ENCODE results near the gene UBE2E1.

The UBE2E1 gene

GRCh38 chr3:23798876-23799275 lies 6.9 kb upstream of the UBE2E1 start:
- Histone ChIP-seq H3K9ac (ENCODE audit: low read length) (no peak overlapping the region), H3K4me3 (ENCODE audit: low read length) (no peak overlapping the region), H3K27ac (ENCODE audit: low read depth, low read length) (no peak overlapping the region), H3K27me3 (ENCODE audit: control insufficient read depth, insufficient read depth, low read length) (no peaks in the 10 kb centered on the region), H3K36me3 (ENCODE audit: control insufficient read depth, insufficient read depth, low read length) (no peaks in the 10 kb centered on the region), H3K4me1 (ENCODE audit: control insufficient read depth, insufficient read depth, low read length) (no peaks in the 10 kb centered on the region)

GRCh38 chr3:23800731-23801130 lies 5.0 kb upstream of the UBE2E1 start:
- Histone ChIP-seq H3K4me1 (ENCODE audit: control insufficient read depth, insufficient read depth, low read length) (no peaks in the 10 kb centered on the region), H3K4me3 (ENCODE audit: low read length) (no peak overlapping the region), H3K27ac (ENCODE audit: low read depth, low read length) (no peak overlapping the region), H3K9ac (ENCODE audit: low read length) (no peak overlapping the region), H3K27me3 (ENCODE audit: control insufficient read depth, insufficient read depth, low read length) (no peaks in the 10 kb centered on the region), H3K36me3 (ENCODE audit: control insufficient read depth, insufficient read depth, low read length) (no peaks in the 10 kb centered on the region)

DNA sequence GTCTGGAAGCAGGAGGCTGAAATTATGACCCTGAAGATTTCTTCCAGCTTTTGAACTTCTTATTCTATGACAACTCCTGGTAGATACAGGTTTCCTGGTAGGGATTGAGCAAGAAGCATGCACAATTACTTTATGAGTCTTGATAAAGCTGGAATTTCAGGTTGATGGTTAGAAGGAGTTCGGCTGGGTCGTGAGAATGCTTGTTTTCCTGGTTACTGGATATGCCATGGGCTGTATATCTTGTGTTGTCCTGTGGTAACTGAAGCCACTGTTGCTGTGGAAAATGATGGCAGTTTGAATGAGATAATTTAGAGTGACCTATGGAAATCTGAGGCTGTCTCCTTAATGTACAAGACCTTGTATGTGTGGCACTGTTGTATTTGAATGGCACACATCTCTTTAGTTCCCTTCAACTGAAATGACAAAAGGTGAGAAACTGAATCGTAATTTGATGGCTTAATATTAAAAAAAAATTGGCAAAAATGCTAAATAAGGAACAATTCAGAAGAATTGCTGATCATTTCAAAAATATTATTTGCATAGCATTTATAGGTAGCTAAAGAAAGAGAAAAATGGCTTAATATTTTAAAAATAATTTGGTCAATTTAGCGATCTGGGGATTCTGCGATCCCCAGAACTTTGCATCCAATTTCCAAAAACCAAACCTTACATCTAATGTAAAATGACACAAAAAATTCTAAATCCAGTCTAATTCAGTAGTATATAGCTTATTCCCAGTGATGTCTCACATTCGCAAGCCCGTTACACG lies 1.1 kb upstream of the UBE2E1 start:
- Histone ChIP-seq H3K9ac (ENCODE audit: low read length) (no peak overlapping the region), H3K4me3 (ENCODE audit: low read length) (no peak overlapping the region), H3K27ac (ENCODE audit: low read depth, low read length) (no peak overlapping the region), H3K36me3 (ENCODE audit: control insufficient read depth, insufficient read depth, low read length) (no peaks in the 10 kb centered on the region), H3K27me3 (ENCODE audit: control insufficient read depth, insufficient read depth, low read length) (no peaks in the 10 kb centered on the region), H3K4me1 (ENCODE audit: control insufficient read depth, insufficient read depth, low read length) (peaks cover 6% of the 10 kb centered on the region)

GRCh38 chr3:23805210-23805632 lies 534 bp upstream of the UBE2E1 start:
- H3K36me3 ChIP-seq (ENCODE audit: control insufficient read depth, insufficient read depth, low read length): no peaks in the 10 kb centered on the region
- H3K27ac ChIP-seq (ENCODE audit: low read depth, low read length): no peak overlapping the region
- H3K4me3 ChIP-seq (ENCODE audit: low read length): peak overlapping the region; percentile 84
- H3K9ac ChIP-seq (ENCODE audit: low read length): peak overlapping the region; percentile 6
- no peaks in the 10 kb centered on the region for H3K27me3 ChIP-seq (ENCODE audit: control insufficient read depth, insufficient read depth, low read length)
- H3K4me1 ChIP-seq (ENCODE audit: control insufficient read depth, insufficient read depth, low read length): peaks cover 6% of the 10 kb centered on the region

- no peaks in the 10 kb centered on the region for H3K36me3 ChIP-seq (ENCODE audit: control insufficient read depth, insufficient read depth, low read length)
- H3K27ac ChIP-seq (ENCODE audit: low read depth, low read length): peak overlapping the region; percentile 74
- H3K9ac ChIP-seq (ENCODE audit: low read length): peak overlapping the region; percentile 47
- H3K4me1 ChIP-seq (ENCODE audit: control insufficient read depth, insufficient read depth, low read length): peaks cover 9% of the 10 kb centered on the region
- peak overlapping the region; percentile 84 for H3K4me3 ChIP-seq (ENCODE audit: low read length)
- no peaks in the 10 kb centered on the region for H3K27me3 ChIP-seq (ENCODE audit: control insufficient read depth, insufficient read depth, low read length)
These were observed 1.0 kb downstream of the UBE2E1 start for GRCh38 chr3:23806534-23807423.

- peaks cover 9% of the 10 kb centered on the region for H3K4me1 ChIP-seq (ENCODE audit: control insufficient read depth, insufficient read depth, low read length)
- peak overlapping the region; percentile 74 for H3K27ac ChIP-seq (ENCODE audit: low read depth, low read length)
- no peaks in the 10 kb centered on the region for H3K36me3 ChIP-seq (ENCODE audit: control insufficient read depth, insufficient read depth, low read length)
- H3K4me3 ChIP-seq (ENCODE audit: low read length): peak overlapping the region; percentile 84
- H3K9ac ChIP-seq (ENCODE audit: low read length): no peak overlapping the region
- H3K27me3 ChIP-seq (ENCODE audit: control insufficient read depth, insufficient read depth, low read length): no peaks in the 10 kb centered on the region
These were observed 1.8 kb downstream of the UBE2E1 start for GRCh38 chr3:23807424-23808015.

DNA sequence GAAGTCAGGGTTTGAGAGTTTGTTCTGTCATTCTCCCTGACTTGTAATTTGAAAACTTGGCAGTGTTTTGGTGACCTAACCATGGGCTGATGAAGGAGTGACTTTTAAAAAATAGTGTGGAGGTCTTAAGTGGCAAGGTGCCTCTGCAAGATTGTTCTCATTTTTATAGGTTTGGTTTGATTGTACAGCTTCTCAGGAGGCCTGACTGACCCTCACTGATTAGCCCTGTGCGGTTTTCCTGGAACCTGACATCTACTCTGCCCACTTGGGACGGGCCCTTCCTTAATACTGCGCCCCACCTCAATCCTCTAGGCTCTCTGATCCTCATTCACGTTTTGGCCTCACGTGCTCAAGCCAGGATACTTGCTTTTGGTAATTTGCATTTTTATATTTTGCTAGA lies 2.8 kb downstream of the UBE2E1 start:
- no peak overlapping the region for H3K9ac ChIP-seq (ENCODE audit: low read length)
- no peak overlapping the region for H3K27ac ChIP-seq (ENCODE audit: low read depth, low read length)
- H3K4me1 ChIP-seq (ENCODE audit: control insufficient read depth, insufficient read depth, low read length): peaks cover 9% of the 10 kb centered on the region
- H3K36me3 ChIP-seq (ENCODE audit: control insufficient read depth, insufficient read depth, low read length): no peaks in the 10 kb centered on the region
- no peaks in the 10 kb centered on the region for H3K27me3 ChIP-seq (ENCODE audit: control insufficient read depth, insufficient read depth, low read length)
- no peak overlapping the region for H3K4me3 ChIP-seq (ENCODE audit: low read length)

GRCh38 chr3:23809294-23809693 lies 3.5 kb downstream of the UBE2E1 start:
- no peaks in the 10 kb centered on the region for H3K36me3 ChIP-seq (ENCODE audit: control insufficient read depth, insufficient read depth, low read length)
- H3K9ac ChIP-seq (ENCODE audit: low read length): no peak overlapping the region
- no peaks in the 10 kb centered on the region for H3K27me3 ChIP-seq (ENCODE audit: control insufficient read depth, insufficient read depth, low read length)
- H3K27ac ChIP-seq (ENCODE audit: low read depth, low read length): no peak overlapping the region
- H3K4me1 ChIP-seq (ENCODE audit: control insufficient read depth, insufficient read depth, low read length): peaks cover 9% of the 10 kb centered on the region
- no peak overlapping the region for H3K4me3 ChIP-seq (ENCODE audit: low read length)

DNA sequence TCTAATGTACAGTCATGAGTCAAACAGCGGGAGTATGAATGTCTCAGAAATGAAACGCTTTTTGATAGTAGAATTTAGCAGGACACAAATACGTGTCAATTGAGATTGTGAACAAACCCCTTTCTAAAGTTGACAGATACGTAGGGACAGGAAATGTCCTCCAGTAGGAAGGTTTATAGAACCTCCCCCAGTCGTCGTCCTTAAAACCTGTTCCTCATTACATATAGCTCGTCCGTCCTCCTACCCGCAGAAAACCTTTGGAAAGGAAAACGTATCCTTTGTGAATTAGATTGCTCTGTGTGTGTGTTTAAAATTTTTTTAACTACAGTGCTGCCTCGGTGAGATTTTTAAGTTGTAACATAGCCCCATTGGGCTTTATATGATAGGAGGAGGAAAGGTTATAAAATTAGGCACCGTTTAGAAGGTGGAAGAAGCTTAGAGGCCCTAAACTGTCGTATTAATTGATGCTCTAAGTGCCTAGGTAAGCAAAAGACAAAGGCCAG lies 4.1 kb downstream of the UBE2E1 start:
- Histone ChIP-seq H3K4me3 (ENCODE audit: low read length) (peak overlapping the region; percentile 75), H3K36me3 (ENCODE audit: control insufficient read depth, insufficient read depth, low read length) (no peaks in the 10 kb centered on the region), H3K27ac (ENCODE audit: low read depth, low read length) (peak overlapping the region; percentile 82), H3K27me3 (ENCODE audit: control insufficient read depth, insufficient read depth, low read length) (no peaks in the 10 kb centered on the region), H3K4me1 (ENCODE audit: control insufficient read depth, insufficient read depth, low read length) (peaks cover 9% of the 10 kb centered on the region), H3K9ac (ENCODE audit: low read length) (no peak overlapping the region)

GRCh38 chr3:23810343-23811184 lies 4.8 kb downstream of the UBE2E1 start:
- Histone ChIP-seq H3K9ac (ENCODE audit: low read length) (peak overlapping the region; percentile 43), H3K27ac (ENCODE audit: low read depth, low read length) (peak overlapping the region; percentile 82), H3K36me3 (ENCODE audit: control insufficient read depth, insufficient read depth, low read length) (no peaks in the 10 kb centered on the region), H3K4me3 (ENCODE audit: low read length) (peak overlapping the region; percentile 75), H3K4me1 (ENCODE audit: control insufficient read depth, insufficient read depth, low read length) (peaks cover 9% of the 10 kb centered on the region), H3K27me3 (ENCODE audit: control insufficient read depth, insufficient read depth, low read length) (no peaks in the 10 kb centered on the region)

DNA sequence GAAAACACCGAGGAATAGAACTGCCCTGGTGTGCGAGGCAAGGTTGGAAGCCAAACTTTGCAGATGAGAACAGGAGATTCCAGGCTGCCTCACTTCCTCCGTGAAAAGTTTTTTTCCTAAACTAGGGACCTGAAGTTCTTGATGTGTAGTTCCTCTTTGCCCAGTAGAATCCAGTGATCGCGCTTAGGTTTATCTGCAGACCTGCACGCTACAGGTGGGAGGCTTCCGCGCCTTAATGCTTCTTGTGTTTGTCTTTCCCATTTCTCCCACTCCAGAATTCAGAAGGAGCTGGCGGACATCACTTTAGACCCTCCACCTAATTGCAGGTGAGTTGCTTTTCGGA lies 5.4 kb downstream of the UBE2E1 start:
- Histone ChIP-seq H3K9ac (ENCODE audit: low read length) (peak overlapping the region; percentile 43), H3K36me3 (ENCODE audit: control insufficient read depth, insufficient read depth, low read length) (no peaks in the 10 kb centered on the region), H3K27ac (ENCODE audit: low read depth, low read length) (peak overlapping the region; percentile 82), H3K4me1 (ENCODE audit: control insufficient read depth, insufficient read depth, low read length) (peaks cover 9% of the 10 kb centered on the region), H3K4me3 (ENCODE audit: low read length) (peak overlapping the region; percentile 75), H3K27me3 (ENCODE audit: control insufficient read depth, insufficient read depth, low read length) (no peaks in the 10 kb centered on the region)

Measured in rectal smooth muscle tissue (tissue), 1 donor.